Activated T-helper 1 cell treated with anti-CD3 and anti-CD28 coated beads, Interleukin-2, amount 50 U/mL, for 16 hours (primary cell): Measurements from ENCODE around the gene TP53TG3F.
"Not testable (repeated sequence)": the region's sequence is repeated elsewhere in the genome, so short reads cannot be mapped to it uniquely, and the experiment has no call there.

Source experiments
- DNase-seq, 2 donors: peaks; one replicate each; pipeline ENCODE4 v3.0.0-alpha.2; 2020; ENCODE audit warnings: low read depth in 1 of 2, low spot score in 1 of 2

Gene TP53TG3F

GRCh38 chr16:33459312-33459711 lies at the start of gene TP53TG3F:
Gene TP53TG3F, plus strand, starts transcription at chr16:33459612. Its CDS starts 68 bp downstream, at chr16:33459680.
- DNase-seq: not testable (repeated sequence)

DNA sequence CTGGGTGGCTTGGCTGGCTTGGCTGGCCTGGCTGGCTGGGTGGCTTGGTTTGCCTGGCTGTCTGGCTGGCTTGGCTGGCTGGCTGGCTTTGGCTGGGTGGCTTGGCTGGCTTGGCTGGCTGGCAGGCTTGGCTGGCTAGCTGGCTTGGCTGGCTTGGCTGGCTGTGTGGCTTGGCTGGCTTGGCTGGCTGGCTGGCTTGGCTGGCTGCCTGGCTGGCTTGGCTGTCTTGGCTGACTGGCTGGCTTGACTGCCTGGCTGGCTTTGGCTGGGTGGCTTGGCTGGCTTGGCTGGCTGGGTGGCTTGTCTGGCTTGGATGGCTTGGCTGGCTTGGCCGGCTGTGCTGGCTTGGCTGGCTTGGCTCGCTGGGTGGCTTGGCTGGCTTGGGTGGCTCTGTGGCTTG lies 32.2 kb downstream of the TP53TG3F start:
- DNase-seq: not testable (repeated sequence)

GRCh38 chr16:33507231-33507630 lies 47.8 kb downstream of the TP53TG3F start:
- DNase-seq: not testable (repeated sequence)

DNA sequence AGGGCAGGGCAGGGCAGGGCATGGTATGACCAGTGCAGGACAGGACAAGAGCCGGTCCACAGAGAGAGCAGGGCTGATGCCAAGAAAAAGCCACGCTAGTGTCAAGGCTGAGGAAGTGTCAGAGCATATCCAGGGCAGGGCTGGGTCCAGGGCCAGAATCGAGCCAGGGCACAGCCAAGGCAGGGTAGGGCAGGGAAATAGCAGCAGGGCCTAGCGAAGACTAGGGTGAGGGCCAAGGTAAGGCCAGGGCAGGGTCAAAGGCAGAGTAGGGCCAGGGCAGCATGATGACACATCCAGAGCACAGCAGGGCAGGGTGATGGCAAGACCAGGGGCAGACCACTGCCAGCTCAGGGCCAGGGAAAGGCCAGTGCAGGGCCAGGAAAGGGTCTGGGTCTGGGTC lies 49.7 kb downstream of the TP53TG3F start:
- DNase-seq: not testable (repeated sequence)

DNA sequence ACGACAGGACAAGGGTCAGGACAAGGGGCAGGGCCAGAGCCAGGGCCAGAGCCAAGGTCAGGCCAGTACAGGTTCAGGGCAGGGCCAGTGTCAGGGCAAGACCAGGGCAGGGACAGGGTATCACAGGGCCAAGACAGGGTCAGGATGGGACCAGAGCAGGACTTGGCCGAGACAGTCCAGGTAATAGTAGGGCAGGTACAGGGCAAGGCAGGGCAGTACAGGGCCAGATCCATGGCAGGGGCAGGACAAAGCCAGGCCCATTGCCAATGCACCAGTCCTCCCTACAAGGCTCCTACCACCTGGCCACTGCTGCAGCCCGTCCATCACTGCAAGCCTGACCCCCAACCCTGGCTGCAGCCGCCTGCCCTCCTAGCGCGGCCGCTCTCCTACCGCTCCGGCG lies 50.5 kb downstream of the TP53TG3F start:
- DNase-seq: not testable (repeated sequence)
